ENCODE results near the gene ASTE1.
A peak's percentile ranks its signal among the peaks of the same experiment; 100 is the strongest.

DNA sequence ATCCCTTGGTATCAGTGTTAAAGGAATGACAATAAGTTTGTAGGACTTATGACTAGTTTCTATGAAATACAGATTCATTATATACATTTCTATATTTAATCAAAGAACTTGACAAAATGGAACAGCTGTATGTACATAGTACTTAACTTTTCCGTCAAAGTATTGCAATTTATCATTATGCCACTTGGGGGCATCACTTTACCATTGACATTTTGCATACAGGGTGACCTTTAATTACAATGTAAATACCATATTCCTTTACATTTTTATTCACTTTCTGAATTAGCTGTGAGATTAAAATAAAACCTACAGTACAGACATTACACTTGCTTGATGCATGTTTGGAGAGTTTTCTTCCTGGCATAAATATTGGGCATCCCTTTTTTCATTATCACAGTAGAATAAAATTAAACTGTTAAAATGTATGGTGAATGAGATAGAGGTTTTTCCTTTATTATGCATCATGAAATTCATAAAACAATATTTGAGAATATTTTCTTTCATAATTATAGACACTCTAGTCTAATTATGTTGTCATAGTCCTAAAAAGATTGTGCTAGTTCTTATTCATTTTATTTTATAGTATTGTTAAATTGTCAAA lies 7.0 kb upstream of the ASTE1 start:
- TF ChIP-seq, protein P1, sequence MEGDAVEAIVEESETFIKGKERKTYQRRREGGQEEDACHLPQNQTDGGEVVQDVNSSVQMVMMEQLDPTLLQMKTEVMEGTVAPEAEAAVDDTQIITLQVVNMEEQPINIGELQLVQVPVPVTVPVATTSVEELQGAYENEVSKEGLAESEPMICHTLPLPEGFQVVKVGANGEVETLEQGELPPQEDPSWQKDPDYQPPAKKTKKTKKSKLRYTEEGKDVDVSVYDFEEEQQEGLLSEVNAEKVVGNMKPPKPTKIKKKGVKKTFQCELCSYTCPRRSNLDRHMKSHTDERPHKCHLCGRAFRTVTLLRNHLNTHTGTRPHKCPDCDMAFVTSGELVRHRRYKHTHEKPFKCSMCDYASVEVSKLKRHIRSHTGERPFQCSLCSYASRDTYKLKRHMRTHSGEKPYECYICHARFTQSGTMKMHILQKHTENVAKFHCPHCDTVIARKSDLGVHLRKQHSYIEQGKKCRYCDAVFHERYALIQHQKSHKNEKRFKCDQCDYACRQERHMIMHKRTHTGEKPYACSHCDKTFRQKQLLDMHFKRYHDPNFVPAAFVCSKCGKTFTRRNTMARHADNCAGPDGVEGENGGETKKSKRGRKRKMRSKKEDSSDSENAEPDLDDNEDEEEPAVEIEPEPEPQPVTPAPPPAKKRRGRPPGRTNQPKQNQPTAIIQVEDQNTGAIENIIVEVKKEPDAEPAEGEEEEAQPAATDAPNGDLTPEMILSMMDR (IDR thresholded peaks at IDR 0.05) = peak in 3 of 4 experiments; percentile 15 to 54 (median 32)
- no peak for TF ChIP-seq POLR2AphosphoS5 (IDR thresholded peaks at IDR 0.05)
- TF ChIP-seq EP300 (IDR thresholded peaks at IDR 0.05) = no peak

All from sigmoid colon (tissue), 4 donors.